ENCODE data around the gene PMF1. TPM values are rescaled to one million over a fixed set of nuclear protein-coding genes. Genes with fewer than 3 reads are reported as not detected.

The PMF1 gene
- total RNA-seq, 1 donor: 44.6 TPM

GRCh38 chr1:156246241-156246780 is 33.5 kb downstream of the PMF1 start:
- H3K4me3 ChIP-seq (ENCODE audit: low read depth, low read length): no peak overlapping the region
- DNase-seq (ENCODE audit: low read depth): no peak
- no peak for TF ChIP-seq CTCF (IDR thresholded peaks at IDR 0.05; ENCODE audit: insufficient read depth, low read length)

DNA sequence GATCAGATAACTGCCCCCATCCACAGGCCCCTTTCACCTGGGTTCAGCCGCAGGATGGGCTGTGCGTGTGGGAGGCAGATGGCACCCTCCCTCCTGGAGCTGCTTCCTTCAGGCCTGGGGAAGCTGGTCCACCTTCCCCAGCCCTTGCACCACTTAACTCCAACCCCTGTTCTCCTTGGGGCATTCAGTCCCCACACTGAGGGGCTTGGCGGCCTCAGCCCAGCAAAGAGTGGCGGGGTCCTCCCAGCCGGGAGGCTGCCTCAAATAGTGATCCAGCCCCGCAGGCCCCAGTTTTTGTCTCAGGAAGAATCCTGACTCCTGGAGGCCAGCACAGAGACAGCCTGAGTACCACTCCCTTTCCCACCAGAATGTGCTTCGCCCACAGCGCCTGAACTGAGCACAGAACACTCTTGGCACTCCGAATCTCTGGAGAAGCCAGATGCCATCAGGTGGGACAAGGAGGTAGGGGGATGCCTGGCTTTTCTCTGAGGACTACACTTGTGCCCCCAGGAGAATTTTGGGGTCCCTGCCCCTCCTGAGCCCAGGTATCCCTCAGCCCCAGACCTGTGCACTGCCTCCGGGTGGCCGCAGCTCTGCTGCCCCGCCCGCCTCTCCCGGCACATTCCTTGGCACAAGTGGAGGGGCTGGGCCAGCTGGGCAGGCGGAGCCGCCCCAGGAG is 34.1 kb downstream of the PMF1 start:
- H3K4me3 ChIP-seq (ENCODE audit: low read depth, low read length): no peak overlapping the region
- peak; percentile 18 for DNase-seq (ENCODE audit: low read depth)
- no peak for TF ChIP-seq CTCF (IDR thresholded peaks at IDR 0.05; ENCODE audit: insufficient read depth, low read length)

GRCh38 chr1:156247460-156248322 is 34.9 kb downstream of the PMF1 start, which contains the start of gene PAQR6:
PAQR6 (minus strand) TSS chr1:156248056; CDS start chr1:156246731, 1,325 bp downstream.
- no peak for TF ChIP-seq CTCF (IDR thresholded peaks at IDR 0.05; ENCODE audit: insufficient read depth, low read length)
- DNase-seq (ENCODE audit: low read depth): no peak
- H3K4me3 ChIP-seq (ENCODE audit: low read depth, low read length): no peak within 1 kb of the TSS

- no peak for TF ChIP-seq CTCF (IDR thresholded peaks at IDR 0.05; ENCODE audit: insufficient read depth, low read length)
- no peak for DNase-seq (ENCODE audit: low read depth)
- H3K4me3 ChIP-seq (ENCODE audit: low read depth, low read length): no peak overlapping the region
Measured at GRCh38 chr1:156248323-156248683, 35.5 kb downstream of the PMF1 start.

- H3K4me3 ChIP-seq (ENCODE audit: low read depth, low read length): no peak overlapping the region
- no peak for TF ChIP-seq CTCF (IDR thresholded peaks at IDR 0.05; ENCODE audit: insufficient read depth, low read length)
- no peak for DNase-seq (ENCODE audit: low read depth)
Measured at GRCh38 chr1:156249593-156249992, 36.8 kb downstream of the PMF1 start.

- no peak overlapping the region for H3K4me3 ChIP-seq (ENCODE audit: low read depth, low read length)
- TF ChIP-seq CTCF (IDR thresholded peaks at IDR 0.05; ENCODE audit: insufficient read depth, low read length): no peak
- no peak for DNase-seq (ENCODE audit: low read depth)
Measured at GRCh38 chr1:156251527-156251926, 38.7 kb downstream of the PMF1 start.
